Myometrial cell (primary cell): ENCODE data around the gene MYH11. TPM values are rescaled to one million over a fixed set of nuclear protein-coding genes. Genes with fewer than 3 reads are reported as not detected.

Experiments used
- total RNA-seq: library from RNA; depleted of rRNA; stranded (reverse); fragments of >200 nt; gene quantifications from 2 replicates; pipeline ENCODE4 v1.2.3, GENCODE V29; 2015

The MYH11 gene
- not detected in 2 replicates for total RNA-seq

DNA sequence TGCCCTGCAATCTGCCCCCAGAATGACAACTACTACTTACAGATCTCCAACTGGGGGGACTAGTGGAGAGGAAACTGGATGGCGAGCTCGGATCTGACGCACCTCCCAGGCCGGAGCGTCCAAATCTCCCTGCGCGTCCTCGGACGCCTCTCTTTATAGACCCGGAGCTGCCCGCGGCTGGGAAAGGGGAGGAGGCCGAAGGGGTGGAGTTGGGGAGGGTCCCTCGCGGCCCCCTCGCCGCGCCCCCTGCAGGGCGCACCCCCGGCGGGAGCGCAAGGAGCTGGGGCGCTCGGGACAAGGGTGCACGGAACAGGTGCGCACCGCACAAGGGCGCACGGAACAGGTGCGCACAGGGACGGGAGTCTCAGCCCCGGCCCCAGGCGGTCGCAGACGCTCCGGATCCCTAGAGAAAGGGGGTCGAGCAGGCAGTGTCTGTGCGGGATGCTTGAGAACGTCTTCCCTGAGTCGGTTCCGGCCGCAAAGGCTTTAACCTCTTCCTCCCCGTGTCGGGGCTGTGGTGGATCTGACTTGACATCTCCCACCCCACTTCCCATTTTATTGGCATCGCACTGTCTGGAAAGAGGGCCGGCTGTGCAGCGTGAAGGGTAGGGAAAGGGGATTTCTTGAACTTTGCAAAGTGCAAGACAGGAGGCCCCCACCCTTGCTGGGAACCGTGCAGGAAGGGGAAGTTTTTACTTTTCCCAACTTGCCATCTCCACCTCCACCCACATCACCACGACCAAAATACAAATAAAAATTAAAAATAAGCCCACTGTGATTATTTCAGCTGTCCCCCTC is at the start of gene MYH11:
MYH11 (minus strand) TSS at position 128 of the 798 bp plus-strand sequence. CDS start 18,776 bp downstream, outside the sequence.

GRCh38 chr16:15888072-15888976 is 31.5 kb upstream of the MYH11 start, which contains the start of gene CEP20:
Gene CEP20 (minus strand): TSS chr16:15888603. CDS start chr16:15888585, 18 bp downstream.

Other genes with a start within 250 kb of the MYH11 start
- gene MARF1, start 213.9 kb downstream of the MYH11 start, total RNA-seq, result 8.4 and 10.3 TPM in 2 replicates
- 77.8 and 79.0 TPM in 2 replicates for gene NDE1, start 206.8 kb downstream of the MYH11 start, total RNA-seq
- gene CEP20, start 31.6 kb upstream of the MYH11 start, total RNA-seq, result 64.0 and 67.2 TPM in 2 replicates
- gene ABCC1, start 92.6 kb upstream of the MYH11 start, total RNA-seq, result 22.5 and 23.9 TPM in 2 replicates